HEK293T (cell line): ENCODE results near the gene CEP350.

ENCODE experiments used
- BHLHE40 ChIP-seq: fragments of 450-650 bp; IDR thresholded peaks from 2 replicates; pipeline ENCODE4 v1.6.1; 2016; ENCODE audit warnings: mild to moderate bottlenecking, moderate library complexity, borderline replicate concordance
- FOXK2 ChIP-seq: fragments of 450-650 bp; IDR thresholded peaks from 2 replicates; pipeline ENCODE4 v1.6.1; 2016; ENCODE audit warnings: mild to moderate bottlenecking
- FOXM1 ChIP-seq: fragments of 450-650 bp; IDR thresholded peaks from 2 replicates; pipeline ENCODE4 v1.6.1; 2017; ENCODE audit warnings: mild to moderate bottlenecking, borderline replicate concordance
- HDGF ChIP-seq: fragments of 450-650 bp; IDR thresholded peaks from 2 replicates; pipeline ENCODE4 v1.6.1; 2017; ENCODE audit warnings: antibody characterized with exemption, borderline replicate concordance
- LEF1 ChIP-seq: fragments of 450-650 bp; IDR thresholded peaks from 2 replicates; pipeline ENCODE4 v1.6.1; 2017; ENCODE audit warnings: mild to moderate bottlenecking, borderline replicate concordance
- SP1 ChIP-seq: fragments of 450-650 bp; IDR thresholded peaks from 2 replicates; pipeline ENCODE4 v1.6.1; 2017
- SUZ12 ChIP-seq: fragments of 450-650 bp; IDR thresholded peaks from 2 replicates; pipeline ENCODE4 v1.6.1; 2016; ENCODE audit warnings: mild to moderate bottlenecking
- ZNF384 ChIP-seq: fragments of 450-650 bp; IDR thresholded peaks from 2 replicates; pipeline ENCODE4 v1.6.1; 2016

GRCh38 chr1:180137776-180138175 lies 183.2 kb downstream of the CEP350 start:
- TF ChIP-seq SP1 (no peak), BHLHE40 (no peak), FOXK2 (no peak), LEF1 (no peak), ZNF384 (no peak), FOXM1 (no peak), HDGF (no peak), SUZ12 (no peak)
